Body of pancreas (tissue), 4 donors: Measurements from ENCODE around the gene MMP23B.

Experiments used
- CTCF ChIP-seq, 7 experiments: fragments of 450-650 bp in 4 of 7; fragments of 200-600 bp in 3 of 7; sonication (generic) in 3 of 7; IDR thresholded peaks; one replicate each; pipeline ENCODE4 v1.5.1; 2016 to 2019; ENCODE audit warnings: antibody characterized with exemption in 7 of 7
- POLR2A ChIP-seq, 3 donors: fragments of 450-650 bp; IDR thresholded peaks; one replicate each; pipeline ENCODE4 v1.6.1; 2016; ENCODE audit warnings: antibody characterized with exemption in 3 of 3, mild to moderate bottlenecking in 2 of 3

- TF ChIP-seq CTCF (IDR thresholded peaks at IDR 0.05) (no peak), POLR2A (IDR thresholded peaks at IDR 0.05) (no peak)
Observed at GRCh38 chr1:1604374-1605033, 27.5 kb upstream of the MMP23B start.
